OCI-LY3 (cell line): ENCODE measurements around the gene C11orf16.

Source experiments
- CTCF ChIP-seq: fragments of 200-600, 300-600 bp; sonication (generic); IDR thresholded peaks from 2 replicates; pipeline ENCODE4 v1.5.1; 2014; ENCODE audit warnings: antibody characterized with exemption, low read length, low read depth
- EZH2phosphoT487 ChIP-seq: fragments of 200-600 bp; shearing (Covaris generic); IDR thresholded peaks from 2 replicates; pipeline ENCODE4 v1.6.1; 2018; ENCODE audit warnings: antibody characterized with exemption, mixed run types, low read depth

GRCh38 chr11:8910649-8911026, 22.1 kb downstream of the C11orf16 start:
- TF ChIP-seq CTCF (no peak), EZH2phosphoT487 (no peak)
